Neural cell (in vitro differentiated cells): ENCODE results near the gene ZNF786.

ENCODE experiments used
- CTCF ChIP-seq: fragments of 450-650 bp; IDR thresholded peaks from 2 replicates; pipeline ENCODE4 v1.5.1; 2014; ENCODE audit warnings: antibody characterized with exemption, mild to moderate bottlenecking, moderate library complexity; ENCODE audit not compliant: poor library complexity, severe bottlenecking
- EP300 ChIP-seq: fragments of 450-650 bp; conservative IDR thresholded peaks from 2 replicates; pipeline ENCODE4 v1.6.1; 2014; ENCODE audit warnings: antibody characterized with exemption, mild to moderate bottlenecking, moderate library complexity; ENCODE audit not compliant: poor library complexity, severe bottlenecking
- EZH2 ChIP-seq: fragments of 200-600, 300-800 bp; shearing (Covaris generic), sonication (generic); IDR thresholded peaks from 2 replicates; pipeline ENCODE4 v1.6.1; 2014; ENCODE audit warnings: antibody characterized with exemption, low read length, borderline replicate concordance, mild to moderate bottlenecking; ENCODE audit not compliant: insufficient read depth, poor library complexity, severe bottlenecking
- MXI1 ChIP-seq: fragments of 450-650 bp; conservative IDR thresholded peaks from 2 replicates; pipeline ENCODE4 v1.6.1; 2014; ENCODE audit warnings: antibody characterized with exemption, mild to moderate bottlenecking; ENCODE audit not compliant: poor library complexity, severe bottlenecking
- POLR2AphosphoS5 ChIP-seq: IDR thresholded peaks from 2 replicates; pipeline ENCODE4 v1.6.1; 2012
- RAD21 ChIP-seq: fragments of 450-650 bp; conservative IDR thresholded peaks from 2 replicates; pipeline ENCODE4 v1.6.1; 2014; ENCODE audit warnings: antibody characterized with exemption, mild to moderate bottlenecking, moderate library complexity
- REST ChIP-seq: IDR thresholded peaks from 2 replicates; pipeline ENCODE4 v1.6.1; 2012; ENCODE audit warnings: borderline replicate concordance
- SMC3 ChIP-seq: fragments of 450-650 bp; conservative IDR thresholded peaks from 2 replicates; pipeline ENCODE4 v1.6.1; 2014; ENCODE audit warnings: antibody characterized with exemption, mild to moderate bottlenecking, moderate library complexity; ENCODE audit not compliant: poor library complexity
- TAF1 ChIP-seq: IDR thresholded peaks from 2 replicates; pipeline ENCODE4 v1.6.1; 2012; ENCODE audit warnings: low read depth

- no peak for TF ChIP-seq REST
- TF ChIP-seq EZH2 = no peak
- TF ChIP-seq CTCF = no peak
- no peak for TF ChIP-seq POLR2AphosphoS5
- TF ChIP-seq RAD21 = no peak
- TF ChIP-seq EP300 = no peak
- no peak for TF ChIP-seq TAF1
- no peak for TF ChIP-seq MXI1
- TF ChIP-seq SMC3 = no peak
Measured at GRCh38 chr7:149099058-149099457, 8.5 kb upstream of the ZNF786 start.
